ENCODE data around the gene FBXO8.
A peak's percentile ranks its signal among the peaks of the same experiment; 100 is the strongest.

Gene FBXO8

GRCh38 chr4:174198828-174199227 is 84.6 kb downstream of the FBXO8 start:
- Histone ChIP-seq H3K9me3 (ENCODE audit: control insufficient read depth, insufficient read depth, low read depth, low read length) (no peaks in the 10 kb centered on the region), H3K4me1 (ENCODE audit: control insufficient read depth, insufficient read depth, low read length) (no peaks in the 10 kb centered on the region), H3K36me3 (ENCODE audit: control insufficient read depth in 2 of 2, insufficient read depth in 1 of 2, low read length in 2 of 2) (no peaks in the 10 kb centered on the region), H3K4me3 (ENCODE audit: low read depth, low read length) (no peak overlapping the region), H3K27ac (ENCODE audit: extremely low read depth, low read depth, low read length) (no peak overlapping the region)
- peak; percentile 64; the same call in 1 of the 2 replicates for TF ChIP-seq TRIM28 (IDR thresholded peaks at IDR 0.05; ENCODE audit: borderline replicate concordance, low read length)
- TF ChIP-seq ZNF10 (tag by site-specific recombination; IDR thresholded peaks at IDR 0.05), result 0 out of 2 replicates have a peak, but pooled peaks have one; percentile 21
- no peak for TF ChIP-seq ZNF571 (tag by site-specific recombination; IDR thresholded peaks at IDR 0.05)
- no peak for TF ChIP-seq ZNF76 (tag by site-specific recombination; IDR thresholded peaks at IDR 0.05; ENCODE audit: borderline replicate concordance, low read depth)
- TF ChIP-seq ZNF335 (tag by site-specific recombination; conservative IDR thresholded peaks at IDR 0.05), result 0 out of 2 replicates have a peak, but pooled peaks have one; percentile 16
- TF ChIP-seq ZNF600 (tag by site-specific recombination; IDR thresholded peaks at IDR 0.05), result peak; percentile 71
- POLR2A ChIA-PET, result no interaction called here
- CTCF ChIA-PET, result no interaction called here

- H3K27ac ChIP-seq (ENCODE audit: extremely low read depth, low read depth, low read length), result no peak overlapping the region
- TF ChIP-seq TRIM28 (IDR thresholded peaks at IDR 0.05; ENCODE audit: borderline replicate concordance, low read length) (no peak), ZSCAN18 (tag by site-specific recombination; IDR thresholded peaks at IDR 0.05) (no peak), ZNF664 (tag by site-specific recombination; IDR thresholded peaks at IDR 0.05) (no peak), OVOL3 (tag by site-specific recombination; IDR thresholded peaks at IDR 0.05) (no peak), PBX3 (CRISPR knock-in tag; IDR thresholded peaks at IDR 0.05) (no peak), KLF16 (tag by site-specific recombination; IDR thresholded peaks at IDR 0.05) (no peak), ZNF830 (tag by site-specific recombination; IDR thresholded peaks at IDR 0.05; ENCODE audit: low read depth) (no peak), ZNF112 (tag by site-specific recombination; IDR thresholded peaks at IDR 0.05) (no peak), ZSCAN5A (tag by site-specific recombination; IDR thresholded peaks at IDR 0.05) (no peak), ZNF280D (tag by site-specific recombination; IDR thresholded peaks at IDR 0.05) (no peak), HIC1 (tag by site-specific recombination; IDR thresholded peaks at IDR 0.05) (no peak), ZBTB48 (tag by site-specific recombination; IDR thresholded peaks at IDR 0.05) (no peak), ZNF501 (tag by site-specific recombination; IDR thresholded peaks at IDR 0.05) (no peak)
- POLR2A ChIA-PET, result no interaction called here
- CTCF ChIA-PET, result no interaction called here
- no peaks in the 10 kb centered on the region for H3K4me1 ChIP-seq (ENCODE audit: control insufficient read depth, insufficient read depth, low read length)
- no peaks in the 10 kb centered on the region for H3K36me3 ChIP-seq (ENCODE audit: control insufficient read depth in 2 of 2, insufficient read depth in 1 of 2, low read length in 2 of 2)
- no peaks in the 10 kb centered on the region for H3K9me3 ChIP-seq (ENCODE audit: control insufficient read depth, insufficient read depth, low read depth, low read length)
- H3K4me3 ChIP-seq (ENCODE audit: low read depth, low read length), result no peak overlapping the region
Observed at GRCh38 chr4:174198396-174198795, 85.1 kb downstream of the FBXO8 start.

All from HEK293 (cell line).